ENCODE data around the gene EDN1.
"Not testable (repeated sequence)": the region's sequence is repeated elsewhere in the genome, so short reads cannot be mapped to it uniquely, and the experiment has no call there.

Gene EDN1

DNA sequence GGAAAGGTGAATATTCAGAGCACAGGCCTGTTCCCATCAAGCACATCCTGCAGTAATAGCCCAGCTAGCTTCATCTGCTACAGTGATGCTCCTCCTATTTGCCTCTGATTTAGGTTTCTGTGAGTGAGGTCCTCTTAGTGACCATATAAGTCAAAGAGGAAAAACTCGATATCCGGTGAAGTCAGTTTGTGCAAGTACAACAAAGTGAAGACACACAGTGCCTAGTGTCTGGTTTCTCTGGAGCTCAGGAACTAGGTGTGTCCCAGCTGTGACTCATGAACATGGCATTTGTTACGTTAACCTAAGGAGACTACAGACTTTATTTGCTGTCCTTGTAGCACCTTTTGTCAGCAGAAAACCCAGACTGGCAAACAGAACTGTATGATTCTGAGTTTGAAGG lies 33.9 kb downstream of the EDN1 start:
- H3K27ac ChIP-seq, result no peak overlapping the region
- no peaks in the 10 kb centered on the region for H4K20me1 ChIP-seq
- H3K4me3 ChIP-seq, result no peak overlapping the region
- no peak for TF ChIP-seq Cebpa-rat (IDR thresholded peaks at IDR 0.05)
- H3K36me3 ChIP-seq, result no peaks in the 10 kb centered on the region
- peaks cover 0 to 13% (median 3%) of the 10 kb centered on the region in 11 experiments; a peak in 19 of 22 replicates for H3K9me3 ChIP-seq (replicated peaks in 1 of 11)
- H3K4me1 ChIP-seq, result peaks cover 0 to 9% (median 0%) of the 10 kb centered on the region in 10 experiments; a peak in 3 of 20 replicates
- H3K9ac ChIP-seq, result no peak overlapping the region
- no peaks in the 10 kb centered on the region for H3K27me3 ChIP-seq
- H3K4me2 ChIP-seq, result 0 out of 22 replicates have a peak overlapping the region, but pooled peaks of 1 of the 11 experiments have one; percentile 9

DNA sequence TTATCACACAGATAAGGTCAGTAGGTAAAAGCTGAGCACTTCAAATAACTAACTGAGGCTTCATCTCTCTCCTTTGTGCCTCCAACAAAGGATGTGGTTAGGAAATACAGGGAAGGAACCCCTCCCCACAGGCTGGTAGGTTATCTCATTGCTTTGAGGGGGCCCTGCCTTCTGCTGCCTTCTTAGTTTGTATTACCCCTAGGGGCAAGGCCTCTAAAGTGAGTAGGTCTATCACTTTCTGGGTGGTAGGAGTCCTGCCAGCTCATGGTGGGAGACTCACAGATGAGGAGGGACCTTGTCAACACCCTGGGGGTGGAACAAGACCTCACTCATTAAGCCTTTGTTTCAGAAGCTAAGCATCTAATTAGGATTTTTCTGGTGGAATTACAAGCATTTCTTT lies 34.6 kb downstream of the EDN1 start:
- Histone ChIP-seq H3K9me3 (replicated peaks in 1 of 11) (peaks cover 0 to 9% (median 0%) of the 10 kb centered on the region in 11 experiments; a peak in 2 of 22 replicates), H3K4me1 (peaks cover 0 to 9% (median 0%) of the 10 kb centered on the region in 10 experiments; a peak in 3 of 20 replicates), H3K36me3 (no peaks in the 10 kb centered on the region), H3K4me2 (0 out of 22 replicates have a peak overlapping the region, but pooled peaks of 4 of the 11 experiments have one; percentile 5 to 14 (median 12)), H3K27me3 (no peaks in the 10 kb centered on the region), H4K20me1 (no peaks in the 10 kb centered on the region), H3K27ac (no peak overlapping the region), H3K9ac (no peak overlapping the region), H3K4me3 (no peak overlapping the region)
- no peak for TF ChIP-seq Cebpa-rat (IDR thresholded peaks at IDR 0.05)

DNA sequence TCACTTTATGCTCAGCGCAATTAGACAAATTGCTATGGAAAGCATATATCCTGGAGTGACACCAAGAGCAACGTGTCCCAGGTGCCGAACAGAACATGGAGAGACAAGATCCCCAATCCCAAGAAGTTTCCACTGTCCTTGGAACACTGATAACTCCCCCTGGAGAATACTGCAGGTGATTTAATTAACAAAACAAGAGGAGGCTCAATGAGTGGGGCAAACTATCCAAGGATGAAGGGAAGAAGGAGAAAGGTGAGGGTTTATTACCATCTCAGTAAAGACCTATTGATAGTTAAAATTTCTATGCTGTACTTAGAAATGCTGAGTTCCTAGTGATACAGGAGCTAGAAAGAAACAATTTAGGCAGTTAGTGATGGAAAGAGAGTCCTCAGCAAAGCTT lies 35.7 kb downstream of the EDN1 start:
- Histone ChIP-seq H3K27ac (no peak overlapping the region), H4K20me1 (no peaks in the 10 kb centered on the region), H3K9me3 (replicated peaks in 1 of 11) (peaks cover 0 to 9% (median 0%) of the 10 kb centered on the region in 11 experiments; a peak in 2 of 22 replicates), H3K4me2 (no peak overlapping the region), H3K4me3 (no peak overlapping the region), H3K36me3 (no peaks in the 10 kb centered on the region), H3K4me1 (peaks cover 0 to 11% (median 0%) of the 10 kb centered on the region in 10 experiments; a peak in 4 of 20 replicates), H3K27me3 (no peaks in the 10 kb centered on the region), H3K9ac (no peak overlapping the region)
- TF ChIP-seq Cebpa-rat (IDR thresholded peaks at IDR 0.05), result no peak

DNA sequence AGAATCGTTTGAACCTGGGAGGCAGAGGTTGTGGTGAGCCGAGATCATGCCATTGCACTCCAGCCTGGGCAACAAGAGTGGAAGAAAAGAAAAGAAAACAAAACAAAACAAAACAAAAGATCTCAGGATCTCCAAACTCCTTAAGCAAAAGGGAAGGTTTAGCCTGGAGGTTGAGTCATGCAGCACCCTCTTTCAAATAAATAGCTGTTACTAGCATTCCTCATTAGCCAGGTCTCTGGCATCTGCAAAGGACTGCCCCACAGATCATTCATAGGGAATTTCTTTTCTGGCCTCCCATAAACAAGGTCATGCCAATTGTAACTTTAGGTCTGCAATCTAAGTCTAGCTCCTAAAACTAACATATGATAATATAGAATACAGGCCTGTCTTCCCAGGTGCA lies 37.2 kb downstream of the EDN1 start:
- Histone ChIP-seq H3K36me3 (no peaks in the 10 kb centered on the region), H3K9me3 (replicated peaks in 1 of 11) (peaks cover 0 to 12% (median 0%) of the 10 kb centered on the region in 11 experiments; a peak in 2 of 22 replicates), H4K20me1 (no peaks in the 10 kb centered on the region), H3K4me1 (peaks cover 5 to 26% (median 11%) of the 10 kb centered on the region in 10 experiments), H3K4me3 (no peak overlapping the region), H3K27ac (no peak overlapping the region), H3K4me2 (no peak overlapping the region), H3K27me3 (no peaks in the 10 kb centered on the region), H3K9ac (no peak overlapping the region)
- no peak for TF ChIP-seq Cebpa-rat (IDR thresholded peaks at IDR 0.05)

DNA sequence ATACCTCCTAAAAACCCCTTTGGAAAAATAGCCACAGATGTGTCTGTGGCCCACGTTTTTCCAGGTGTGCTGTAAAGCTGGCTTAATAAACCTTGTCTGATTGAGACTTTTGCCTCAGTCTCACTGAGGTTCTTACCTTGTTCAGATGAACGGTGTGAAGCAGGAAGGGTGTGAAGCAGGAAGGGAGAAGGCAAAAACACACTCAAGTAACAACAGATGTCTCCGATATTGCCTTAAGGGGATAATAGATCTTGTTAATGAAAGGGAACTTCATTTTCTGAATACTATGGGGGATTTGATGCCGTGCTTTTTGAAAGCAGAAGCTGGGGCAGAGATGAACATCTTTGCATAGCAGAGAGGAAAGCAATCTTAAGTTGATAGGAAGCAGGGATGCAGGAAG lies 37.8 kb downstream of the EDN1 start:
- peaks cover 11 to 32% (median 17%) of the 10 kb centered on the region in 10 experiments for H3K4me1 ChIP-seq
- peaks cover 0 to 12% (median 0%) of the 10 kb centered on the region in 11 experiments; a peak in 2 of 22 replicates for H3K9me3 ChIP-seq (replicated peaks in 1 of 11)

DNA sequence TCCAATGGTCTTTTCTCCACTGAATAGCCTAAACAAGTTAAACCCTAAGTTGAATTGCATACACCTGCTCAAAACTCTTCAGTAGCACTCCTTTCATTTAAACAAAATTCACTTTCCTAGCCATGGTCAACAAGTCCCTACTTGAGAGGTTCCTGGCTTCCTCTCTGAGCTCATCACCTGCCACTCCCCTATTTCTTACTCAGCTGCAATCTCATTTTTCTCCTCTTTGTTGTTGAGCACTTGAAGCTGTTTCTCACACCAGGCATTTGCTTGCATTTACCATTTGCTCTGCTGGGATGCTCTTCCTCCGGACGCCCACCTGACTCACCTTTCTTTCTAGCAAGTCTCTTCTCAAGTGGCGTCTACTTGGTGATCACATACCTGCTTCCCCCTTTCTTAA lies 38.5 kb downstream of the EDN1 start:
- 0 out of 22 replicates have a peak overlapping the region, but pooled peaks of 1 of the 11 experiments have one; percentile 9 for H3K4me2 ChIP-seq

More for the DNA sequence above, 37.8 kb downstream of the EDN1 start:
- Histone ChIP-seq H3K4me3 (no peak overlapping the region), H3K27me3 (no peaks in the 10 kb centered on the region), H3K4me2 (peak overlapping the region in 1 of 11 experiments; percentile 9; a peak in 1 of 22 replicates), H3K9ac (no peak overlapping the region), H3K27ac (no peak overlapping the region), H3K36me3 (no peaks in the 10 kb centered on the region), H4K20me1 (no peaks in the 10 kb centered on the region)
- no peak for TF ChIP-seq Cebpa-rat (IDR thresholded peaks at IDR 0.05)

DNA sequence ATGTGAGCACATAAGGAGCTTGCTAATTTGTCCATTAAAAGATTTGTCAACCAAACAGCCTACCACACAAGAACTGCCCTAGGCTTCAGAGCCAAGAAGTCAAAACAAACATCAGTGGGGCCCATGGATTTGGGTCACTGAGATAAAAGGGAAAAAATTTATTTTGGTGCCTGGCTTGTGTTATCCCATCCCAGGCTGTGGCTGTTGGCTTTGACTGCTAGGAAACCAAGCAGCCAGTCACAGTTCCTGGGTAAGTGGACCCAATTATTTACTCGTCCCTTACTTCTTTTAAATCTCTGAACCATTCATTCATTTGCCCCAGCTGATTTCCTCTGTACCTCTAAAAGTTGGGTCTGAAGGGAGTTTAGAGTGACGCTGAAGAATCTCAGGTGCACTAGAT lies 41.3 kb downstream of the EDN1 start:
- no peak for TF ChIP-seq Cebpa-rat (IDR thresholded peaks at IDR 0.05)
- no peak overlapping the region for H3K9ac ChIP-seq

More for the DNA sequence above, 38.5 kb downstream of the EDN1 start:
- H3K27me3 ChIP-seq, result no peaks in the 10 kb centered on the region
- no peaks in the 10 kb centered on the region for H4K20me1 ChIP-seq
- peaks cover 11 to 39% (median 21%) of the 10 kb centered on the region in 10 experiments for H3K4me1 ChIP-seq
- peaks cover 0 to 12% (median 0%) of the 10 kb centered on the region in 11 experiments; a peak in 2 of 22 replicates for H3K9me3 ChIP-seq (replicated peaks in 1 of 11)
- no peaks in the 10 kb centered on the region for H3K36me3 ChIP-seq
- no peak overlapping the region for H3K9ac ChIP-seq
- no peak for TF ChIP-seq Cebpa-rat (IDR thresholded peaks at IDR 0.05)
- no peak overlapping the region for H3K4me3 ChIP-seq
- no peak overlapping the region for H3K27ac ChIP-seq

DNA sequence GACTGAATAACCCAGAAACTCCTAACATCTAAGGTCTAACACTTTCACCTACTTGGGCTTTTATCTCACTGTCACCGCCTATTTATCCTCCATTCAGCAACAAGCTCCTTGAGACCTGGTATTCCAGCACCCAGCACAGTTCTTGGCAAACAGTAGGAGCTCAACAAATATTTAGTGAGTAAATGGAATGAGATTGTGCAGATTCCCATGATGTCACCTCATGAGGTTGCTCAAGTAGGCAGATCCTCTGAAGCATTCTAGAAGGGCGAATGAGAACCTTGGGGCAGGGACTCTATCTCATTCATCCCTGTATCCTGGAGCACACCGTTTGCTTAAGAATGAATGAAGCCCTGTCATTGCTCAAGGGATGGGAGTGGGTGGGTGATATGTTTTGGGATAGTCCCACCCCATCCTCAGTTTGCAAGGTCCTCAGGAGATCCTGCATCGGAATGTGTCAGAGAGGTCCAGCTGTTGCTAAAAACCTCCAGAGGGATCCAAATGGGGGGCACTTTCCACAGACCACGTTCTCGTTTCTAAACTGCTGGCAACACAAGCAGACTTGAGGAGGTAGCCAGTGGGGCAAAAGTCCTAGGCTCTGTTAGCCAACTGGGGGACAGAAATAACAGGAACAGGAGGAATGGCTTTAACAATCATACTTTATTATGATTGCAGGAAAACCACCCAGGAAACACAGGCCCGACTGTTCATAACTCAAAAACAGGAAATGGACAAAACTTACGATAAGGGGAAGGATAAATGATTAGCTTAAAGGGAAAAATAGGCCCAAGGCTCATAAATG lies 42.0 kb downstream of the EDN1 start:
- H3K9me3 ChIP-seq (replicated peaks in 1 of 11), result peaks cover 0 to 12% (median 0%) of the 10 kb centered on the region in 11 experiments; a peak in 3 of 22 replicates
- peak overlapping the region in 2 of 11 experiments; percentile 41 to 45; a peak in 2 of 22 replicates for H3K9ac ChIP-seq
- H3K4me2 ChIP-seq, result peak overlapping the region; percentile 20 to 70 (median 63)
- no peaks in the 10 kb centered on the region for H3K36me3 ChIP-seq
- H3K27me3 ChIP-seq, result no peaks in the 10 kb centered on the region
- peaks cover 11 to 74% (median 21%) of the 10 kb centered on the region in 10 experiments for H3K4me1 ChIP-seq
- no peaks in the 10 kb centered on the region for H4K20me1 ChIP-seq
- H3K27ac ChIP-seq, result peak overlapping the region in 9 of 11 experiments; percentile 8 to 76 (median 52); a peak in 15 of 22 replicates
- no peak for TF ChIP-seq Cebpa-rat (IDR thresholded peaks at IDR 0.05)
- no peak overlapping the region for H3K4me3 ChIP-seq

More for the DNA sequence above, 41.3 kb downstream of the EDN1 start:
- no peaks in the 10 kb centered on the region for H4K20me1 ChIP-seq
- H3K4me1 ChIP-seq, result peaks cover 11 to 67% (median 21%) of the 10 kb centered on the region in 10 experiments
- H3K4me3 ChIP-seq, result no peak overlapping the region
- peak overlapping the region in 3 of 11 experiments; percentile 8 to 76 (median 72); a peak in 3 of 22 replicates for H3K27ac ChIP-seq
- peak overlapping the region in 8 of 11 experiments; percentile 20 to 70 (median 63); a peak in 11 of 22 replicates for H3K4me2 ChIP-seq
- peaks cover 0 to 12% (median 0%) of the 10 kb centered on the region in 11 experiments; a peak in 2 of 22 replicates for H3K9me3 ChIP-seq (replicated peaks in 1 of 11)
- H3K36me3 ChIP-seq, result no peaks in the 10 kb centered on the region
- H3K27me3 ChIP-seq, result no peaks in the 10 kb centered on the region

DNA sequence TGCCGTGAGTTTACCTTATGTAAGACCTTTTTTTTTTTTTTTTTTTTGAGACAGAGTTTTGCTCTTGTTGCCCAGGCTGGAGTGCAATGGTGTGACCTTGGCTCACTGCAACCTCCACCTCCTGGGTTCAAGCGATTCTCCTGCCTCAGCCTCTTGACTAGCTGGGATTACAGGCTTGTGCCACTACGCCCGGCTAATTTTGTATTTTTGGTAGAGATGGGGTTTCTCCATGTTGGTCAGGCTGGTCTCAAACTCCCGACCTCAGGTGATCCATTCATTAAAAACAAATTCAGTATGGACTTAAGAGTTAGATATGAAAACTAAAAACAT lies 42.6 kb downstream of the EDN1 start:
- H3K4me2 ChIP-seq, result peak overlapping the region; percentile 20 to 70 (median 63)
- peaks cover 0 to 18% (median 0%) of the 10 kb centered on the region in 11 experiments; a peak in 8 of 22 replicates for H3K9me3 ChIP-seq (replicated peaks in 1 of 11)
- H3K4me1 ChIP-seq, result peaks cover 11 to 76% (median 21%) of the 10 kb centered on the region in 10 experiments
- peak overlapping the region in 2 of 11 experiments; percentile 35 to 45; a peak in 2 of 22 replicates for H3K9ac ChIP-seq
- H3K27ac ChIP-seq, result peak overlapping the region in 8 of 11 experiments; percentile 8 to 76 (median 54); a peak in 14 of 22 replicates
- not testable (repeated sequence) for H3K4me3 ChIP-seq, H3K36me3 ChIP-seq, H4K20me1 ChIP-seq, H3K27me3 ChIP-seq

Measured in BLaER1 treated with 17β-estradiol and CSF1 and Interleukin-3, amounts not matched to agents 10 nM and 100 nM (cell line).